DMS 273 treated with DMSO at 0.1 percent for 48 hours (cell line): ENCODE results near the gene LRP1-AS.

Experiments used
- DNase-seq: peaks from one replicate; lab custom pipeline; 2025; lab: John Stamatoyannopoulos, UW

The LRP1-AS gene

DNA sequence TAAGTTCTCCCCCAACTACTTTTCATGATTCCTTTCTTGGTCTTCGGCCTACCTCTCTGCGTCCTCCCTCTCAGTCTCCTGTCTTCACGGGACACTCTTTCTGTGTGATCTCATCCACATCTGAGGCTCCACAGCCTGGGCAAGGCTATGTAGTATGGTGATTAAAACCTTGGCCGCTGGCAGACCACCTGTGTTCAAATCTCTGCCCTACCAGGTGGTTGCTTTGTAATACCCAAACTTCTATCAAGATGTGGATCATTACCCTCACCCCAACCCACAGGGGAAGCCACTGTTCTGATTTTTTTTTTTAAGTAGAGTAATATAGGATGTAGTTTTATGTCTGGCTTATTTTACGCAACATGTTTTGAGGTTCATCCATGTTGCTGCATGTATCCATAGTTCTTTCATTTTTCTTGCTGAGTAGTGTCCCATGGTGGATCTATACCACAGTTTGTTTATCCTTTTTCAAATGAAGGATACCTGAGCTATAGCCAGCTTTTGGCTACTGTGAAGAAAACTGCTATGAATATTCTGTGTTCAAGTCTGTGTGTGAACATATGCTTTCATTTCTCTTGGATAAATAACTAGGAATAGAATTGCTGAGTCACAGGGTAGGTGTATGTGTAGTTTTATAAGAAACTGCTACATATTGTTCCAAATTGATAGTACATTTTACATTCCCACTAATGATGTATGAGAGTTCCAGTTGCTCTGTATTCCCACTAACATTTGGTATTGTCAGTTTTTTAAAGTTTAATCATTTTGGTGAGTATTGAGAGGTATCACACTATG is 27.9 kb downstream of the LRP1-AS start:
- DNase-seq, result no peak

GRCh38 chr12:57118711-57119271 is 28.6 kb downstream of the LRP1-AS start:
- no peak for DNase-seq

DNA sequence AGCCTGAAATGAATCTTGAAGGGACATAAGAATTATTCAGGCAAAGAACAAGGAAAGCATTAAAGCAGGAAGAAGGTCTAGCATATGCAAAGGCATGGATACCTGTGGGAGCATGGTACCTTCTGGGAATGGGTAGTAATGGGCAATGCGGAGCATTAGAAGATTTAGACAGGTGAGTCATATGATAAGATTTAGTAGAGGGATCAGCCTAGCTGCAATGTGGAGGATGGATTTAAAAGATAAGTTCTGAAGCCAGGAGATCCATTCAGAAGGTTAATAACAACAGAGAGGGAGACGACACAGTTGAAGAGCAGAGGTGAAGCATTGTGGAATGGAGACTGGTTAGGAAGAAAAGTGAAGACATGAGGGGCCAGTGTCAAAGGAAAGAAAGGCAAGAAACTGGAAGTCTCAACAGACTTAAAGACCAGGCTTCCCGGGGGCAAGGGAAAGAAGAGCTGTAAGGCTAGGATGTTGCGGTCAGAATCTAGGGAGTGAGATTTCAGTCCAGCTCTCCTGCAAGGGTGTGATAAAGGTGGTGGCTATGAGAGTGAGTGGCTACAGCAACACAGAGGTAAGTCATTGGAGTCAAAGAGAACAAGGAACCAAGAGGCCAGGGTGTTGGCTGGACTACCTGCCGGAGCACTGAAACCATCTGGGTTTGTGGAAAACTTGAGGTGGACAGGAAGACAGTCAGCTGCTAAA is 30.7 kb downstream of the LRP1-AS start:
- DNase-seq, result no peak

DNA sequence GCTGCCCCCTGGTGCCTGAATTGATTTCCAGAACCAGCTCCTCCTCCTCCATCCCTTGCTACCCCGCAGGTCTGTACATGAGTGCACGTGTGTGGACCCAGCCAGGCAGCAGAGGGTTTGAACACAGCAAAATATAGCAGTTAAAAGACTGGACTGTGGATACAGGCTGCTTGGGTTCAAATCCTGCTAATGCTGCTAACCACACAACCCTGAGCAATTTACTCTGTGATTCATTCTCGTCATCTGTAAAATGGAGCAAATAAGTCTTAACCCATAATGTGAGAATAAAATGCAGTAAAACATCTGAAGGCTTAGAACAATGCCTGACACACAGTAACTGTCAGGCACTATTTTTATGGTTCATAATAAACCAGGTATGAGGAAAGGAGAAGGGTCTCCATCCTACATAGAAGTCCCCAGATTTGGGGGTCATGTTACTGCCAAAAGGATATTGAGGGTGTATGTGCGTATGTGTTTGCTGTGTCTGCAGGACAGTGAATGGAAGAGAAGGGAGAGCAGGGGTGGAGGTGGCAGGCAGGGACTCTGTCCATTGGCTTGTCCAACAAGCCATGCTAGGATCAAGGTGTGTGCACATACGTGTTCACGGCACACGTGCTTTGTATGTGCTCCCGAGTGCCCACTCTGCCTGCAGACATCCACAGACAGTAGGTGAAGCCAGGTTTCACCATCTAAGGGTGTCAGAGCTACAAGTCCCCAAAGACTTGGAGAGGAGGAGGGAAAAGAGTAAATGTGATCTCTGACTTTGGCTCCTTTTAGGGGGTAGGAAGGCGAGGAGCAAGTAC is 34.7 kb downstream of the LRP1-AS start:
- no peak for DNase-seq

DNA sequence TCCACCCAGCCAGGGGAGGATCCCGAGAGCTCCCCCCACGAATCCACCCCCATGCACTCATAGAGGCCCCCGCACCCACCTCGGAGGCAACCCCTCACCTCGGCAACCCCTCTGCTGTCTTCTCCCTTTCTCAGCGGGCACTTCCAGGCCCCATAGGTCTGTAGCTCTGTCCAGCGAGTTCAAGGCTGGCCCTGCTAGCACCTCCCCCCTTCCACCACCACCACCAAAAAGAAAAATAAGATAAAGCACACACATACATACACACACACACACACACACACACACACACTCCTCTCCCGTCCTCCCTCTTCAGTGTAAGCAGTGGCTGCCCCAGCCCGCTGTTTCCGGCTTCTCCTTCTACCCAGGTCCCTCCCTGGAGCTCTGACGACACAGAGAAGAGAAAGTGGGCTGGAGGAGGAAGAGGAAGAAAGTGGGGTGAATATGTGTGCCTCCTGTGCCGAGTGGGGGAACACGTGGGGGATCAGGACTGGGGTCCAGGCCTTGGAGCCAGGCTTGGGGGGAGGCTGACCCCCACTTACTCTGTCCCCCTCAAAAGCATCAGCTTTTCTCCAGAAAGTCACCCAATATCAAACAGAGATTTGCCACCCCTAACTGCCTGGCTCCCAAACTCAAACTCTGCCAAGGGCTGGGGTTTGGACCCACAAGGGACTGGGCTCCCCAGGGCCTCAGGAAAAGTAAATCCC is 36.2 kb downstream of the LRP1-AS start, which contains the start of gene STAT6:
Gene STAT6 (minus strand): TSS at position 332 of the 704 bp plus-strand sequence. CDS start 3,084 bp downstream, outside the sequence.
- DNase-seq, result no peak

- DNase-seq, result no peak
Measured at GRCh38 chr12:57110104-57111030, 37.1 kb downstream of the LRP1-AS start.

- no peak for DNase-seq
Measured at GRCh38 chr12:57109207-57110103, 38.0 kb downstream of the LRP1-AS start.

DNA sequence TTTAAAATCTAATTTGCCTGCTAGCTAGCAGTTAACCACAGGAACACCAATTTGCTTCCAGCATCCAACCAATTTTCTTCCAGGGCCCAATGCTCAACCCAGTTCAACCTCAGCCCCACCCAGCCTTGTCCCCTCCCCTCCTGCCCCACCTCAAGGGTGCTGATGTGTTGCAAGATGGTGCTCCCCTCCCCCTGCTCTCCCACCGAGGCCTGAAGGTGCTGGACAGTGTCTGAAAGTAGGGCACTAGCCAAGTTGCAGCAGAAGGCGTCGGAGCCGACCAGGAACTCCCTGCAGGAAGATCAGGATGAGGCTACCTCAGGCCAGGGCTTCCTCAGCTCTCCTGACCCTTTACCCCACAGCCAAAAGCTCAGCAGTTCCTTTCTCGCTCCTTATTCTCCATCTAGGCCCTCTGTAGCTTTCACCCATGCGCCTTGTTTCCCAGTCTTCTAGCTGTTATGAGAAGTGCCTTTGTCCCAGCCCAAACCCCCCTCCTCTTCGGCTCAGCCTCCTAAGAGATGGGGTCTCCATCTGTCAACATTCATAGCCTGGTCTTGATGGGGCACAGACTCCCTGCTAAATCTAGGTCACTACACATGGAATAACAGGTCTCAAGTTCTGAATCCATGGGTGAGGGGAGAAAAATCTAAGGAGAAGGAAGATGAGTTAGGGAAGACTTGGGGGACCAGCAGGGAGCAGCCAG is 39.8 kb downstream of the LRP1-AS start:
- DNase-seq, result no peak

DNA sequence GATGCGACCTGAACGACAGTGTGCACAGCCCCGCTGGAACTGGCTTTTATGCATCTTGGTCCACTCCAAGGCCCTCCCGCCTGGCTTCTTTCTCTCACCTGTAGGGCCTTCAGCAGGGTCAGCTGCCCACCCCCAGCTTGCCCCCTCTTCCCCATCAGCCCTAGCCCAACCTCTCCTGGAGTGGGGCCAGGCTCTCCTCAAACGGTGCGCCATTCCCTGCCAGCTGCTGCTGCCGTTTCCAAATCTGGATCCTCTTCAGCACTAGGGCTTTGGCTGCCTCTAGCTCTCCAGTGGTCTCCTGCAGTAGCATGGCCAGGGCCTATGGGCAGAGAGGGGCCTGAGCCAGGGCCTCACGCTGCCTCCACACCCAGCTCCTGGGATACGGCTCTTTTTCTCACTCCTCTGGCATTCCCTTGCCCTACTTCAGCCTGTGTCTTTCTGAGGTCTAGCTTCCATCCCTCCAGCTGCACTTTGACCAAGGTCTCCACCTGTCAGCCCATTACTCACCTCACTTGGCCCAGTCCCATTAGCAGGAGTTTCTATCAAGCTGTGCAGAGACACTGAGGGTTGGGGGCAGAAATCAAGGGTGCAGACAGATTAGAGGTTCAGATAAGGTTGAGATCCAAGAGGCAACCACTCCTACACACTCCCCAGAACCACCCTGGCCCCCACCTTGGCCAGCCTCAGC is 41.3 kb downstream of the LRP1-AS start:
- no peak for DNase-seq

DNA sequence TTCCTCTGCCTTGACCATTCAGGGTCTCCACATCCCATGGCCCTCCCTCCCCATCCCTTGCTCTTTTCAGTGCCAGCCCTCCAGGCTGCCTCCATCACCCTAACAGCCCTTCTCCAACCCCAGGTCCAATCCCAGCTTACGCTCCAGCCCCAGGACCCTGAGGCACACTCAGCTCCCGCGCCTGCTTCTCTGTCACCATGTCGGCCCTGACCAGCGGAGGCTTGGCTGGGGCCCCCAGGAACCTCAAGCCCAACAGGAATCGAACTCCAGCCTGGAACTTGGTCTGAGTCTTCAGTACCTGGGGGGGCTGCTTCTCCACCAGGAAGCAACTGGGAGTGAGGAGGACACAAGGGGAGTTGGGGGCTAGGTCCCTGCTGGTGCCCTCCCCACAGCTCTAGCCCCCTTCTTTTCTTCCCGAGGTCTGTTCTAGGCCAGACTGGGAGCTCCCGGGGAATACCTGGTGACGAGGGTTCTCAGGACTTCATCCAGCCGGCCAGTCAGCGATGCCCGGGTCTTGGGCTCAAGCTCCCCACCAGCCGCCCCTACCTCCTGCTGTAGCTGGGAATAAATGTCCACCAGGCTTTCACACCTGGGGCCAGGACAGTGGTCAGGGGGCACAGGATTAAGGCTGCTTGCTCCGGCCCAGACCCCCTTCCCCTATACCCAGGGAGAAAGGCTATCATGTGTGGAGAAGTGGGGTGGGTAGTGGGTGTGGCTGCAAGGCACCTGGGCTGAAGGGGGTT is 42.2 kb downstream of the LRP1-AS start:
- no peak for DNase-seq

DNA sequence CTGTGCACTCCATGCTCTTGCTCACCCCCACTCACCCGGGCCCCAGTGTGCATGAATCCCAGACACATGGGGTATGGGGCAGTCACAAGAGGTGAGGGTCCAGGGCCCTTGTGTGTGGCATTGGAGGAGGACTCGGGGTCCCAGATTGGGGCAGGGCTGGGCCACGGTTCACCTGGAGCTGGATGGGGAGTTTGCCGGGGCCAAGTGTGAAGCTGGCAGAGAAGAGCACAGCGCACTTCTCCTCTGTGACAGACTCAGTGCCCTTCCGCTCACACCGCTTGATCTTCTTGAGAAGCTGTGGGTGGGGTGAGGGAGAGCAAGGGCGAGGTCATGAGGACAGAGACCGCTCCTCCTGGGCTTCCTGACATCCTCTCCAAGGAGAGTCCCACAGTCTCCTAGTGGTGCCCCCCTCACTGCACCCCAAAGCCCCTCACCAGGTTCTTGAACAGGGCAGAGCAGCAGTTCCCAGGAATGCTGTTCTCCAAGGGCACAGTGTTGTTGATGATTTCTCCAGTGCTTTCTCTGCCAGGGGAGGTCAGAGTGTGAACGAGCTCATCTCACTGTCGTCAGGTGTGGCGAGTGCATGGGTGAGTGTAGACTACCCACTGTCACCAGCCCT is 43.0 kb downstream of the LRP1-AS start:
- DNase-seq, result no peak

DNA sequence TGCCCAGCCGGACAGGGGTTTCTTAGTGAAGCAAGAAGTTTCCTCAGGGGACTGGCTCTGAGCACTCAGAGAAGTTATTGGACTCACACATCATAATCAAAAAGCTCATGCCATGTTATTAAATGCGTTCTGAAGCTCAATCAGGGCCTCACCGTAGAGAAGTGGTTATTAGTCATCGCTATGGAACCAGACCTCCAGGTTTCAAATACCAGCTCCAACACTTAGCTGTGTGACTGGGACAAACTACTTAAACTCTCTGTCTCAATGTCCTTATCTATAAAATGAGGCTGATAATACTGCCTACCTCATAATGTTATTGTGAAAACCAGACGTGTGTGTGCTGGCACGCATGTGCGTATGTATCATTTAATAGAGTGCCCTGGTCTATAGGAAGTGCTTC is 43.6 kb downstream of the LRP1-AS start:
- DNase-seq, result no peak

DNA sequence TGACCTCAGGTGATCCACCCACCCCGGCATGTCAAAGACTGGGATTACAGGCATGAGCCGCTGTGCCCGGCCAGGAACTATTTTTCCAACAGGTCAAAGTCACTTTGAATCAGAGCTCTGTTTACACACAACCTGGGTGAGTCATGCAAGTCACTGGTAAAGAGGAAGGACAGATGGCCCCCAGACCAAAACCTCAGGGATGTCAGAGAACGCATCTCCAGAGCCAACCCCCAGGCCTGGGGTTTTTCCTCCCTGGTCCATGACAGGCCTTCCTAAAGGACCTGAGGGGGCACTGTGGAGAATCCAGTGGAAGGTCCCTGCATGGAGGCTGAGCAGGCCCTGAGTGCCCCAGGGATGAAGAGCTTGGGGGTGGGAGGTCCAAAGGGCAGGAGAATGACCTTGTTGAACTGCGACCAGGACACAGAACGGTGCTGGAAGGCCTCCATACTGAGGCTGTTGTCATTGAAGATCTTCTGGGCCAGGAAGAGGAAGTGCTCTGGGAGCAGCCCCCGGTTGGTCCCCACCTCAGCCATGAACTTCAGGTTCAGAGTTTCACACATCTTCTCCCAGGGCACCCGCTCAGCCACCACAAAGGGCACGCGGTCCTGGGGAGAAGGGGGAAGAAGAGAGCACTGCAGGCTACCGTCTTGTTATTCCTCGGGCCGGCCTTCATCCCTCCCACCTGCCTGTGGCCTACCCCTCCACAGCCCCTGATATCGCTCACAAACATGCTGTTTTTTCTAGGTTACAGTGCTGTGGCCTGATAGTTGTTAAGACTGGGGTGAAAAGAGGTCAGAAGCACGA is 45.3 kb downstream of the LRP1-AS start:
- no peak for DNase-seq

DNA sequence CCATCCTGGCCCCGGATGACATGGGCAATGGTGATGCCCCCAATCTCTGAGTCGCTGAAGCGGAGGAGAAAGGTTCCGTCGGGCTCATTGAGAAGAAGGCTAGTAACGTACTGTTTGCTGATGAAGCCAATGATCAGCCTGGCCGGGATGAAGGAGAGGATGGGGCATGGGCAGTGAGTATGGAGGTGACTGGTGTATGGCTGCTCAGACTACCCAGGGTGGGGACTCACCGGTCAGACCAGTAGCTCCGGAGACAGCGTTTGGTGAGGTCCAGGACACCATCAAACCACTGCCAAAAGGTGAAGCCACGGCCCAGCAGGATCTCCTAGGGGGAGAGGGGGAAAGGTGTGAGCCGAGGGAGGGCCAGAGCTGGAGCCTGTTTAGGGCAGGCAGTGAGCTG is 47.7 kb downstream of the LRP1-AS start:
- no peak for DNase-seq

- DNase-seq, result no peak
Measured at GRCh38 chr12:57099047-57099714, 48.2 kb downstream of the LRP1-AS start.

DNA sequence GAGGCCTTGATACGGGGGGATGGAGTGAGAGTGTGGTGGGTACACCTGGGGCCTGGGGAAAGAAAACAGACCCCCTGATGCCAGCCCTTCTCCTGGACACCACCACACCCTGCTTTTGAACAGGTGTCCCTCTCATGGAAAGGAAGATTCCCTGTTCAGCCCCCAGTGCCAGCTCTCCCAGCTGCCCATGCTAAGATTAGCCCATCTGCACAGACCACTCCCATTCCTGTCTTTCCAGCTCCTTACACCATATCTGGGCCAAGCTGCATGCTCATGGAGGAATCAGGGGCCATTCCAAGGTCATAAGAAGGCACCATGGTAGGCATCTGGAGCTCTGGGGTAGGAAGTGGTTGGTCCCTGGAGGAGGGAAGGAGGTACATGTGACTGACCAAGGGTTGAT is 48.9 kb downstream of the LRP1-AS start:
- DNase-seq, result no peak
